GM12872 (cell line): ENCODE measurements around the gene TAS2R19.

Experiments used
- TF ChIP-seq, protein P1 (sequence below): IDR thresholded peaks from 3 replicates; pipeline ENCODE4 v1.5.1; 2011; ENCODE audit warnings: low read depth, mild to moderate bottlenecking, low read length, moderate library complexity; ENCODE audit not compliant: insufficient read depth

The TAS2R19 gene

DNA sequence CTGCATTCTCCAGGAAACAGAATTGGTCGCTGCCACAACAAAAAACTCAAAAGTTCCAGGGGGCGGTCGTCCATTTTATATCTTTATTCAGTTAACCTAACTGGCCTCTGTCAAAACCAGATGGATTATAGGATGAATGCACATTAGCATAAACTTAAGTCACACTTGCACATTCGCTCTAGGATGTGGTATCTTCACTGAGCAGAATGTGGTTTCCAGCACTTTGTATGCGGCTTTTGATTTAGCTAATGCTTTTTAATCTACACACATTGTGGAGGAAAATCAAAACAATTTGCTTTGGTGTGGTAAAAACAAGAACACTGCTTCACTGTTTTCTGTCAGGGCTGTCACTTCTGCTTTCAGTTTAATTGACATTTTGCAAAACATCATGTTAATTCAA is 40.2 kb downstream of the TAS2R19 start:
- TF ChIP-seq, protein P1, sequence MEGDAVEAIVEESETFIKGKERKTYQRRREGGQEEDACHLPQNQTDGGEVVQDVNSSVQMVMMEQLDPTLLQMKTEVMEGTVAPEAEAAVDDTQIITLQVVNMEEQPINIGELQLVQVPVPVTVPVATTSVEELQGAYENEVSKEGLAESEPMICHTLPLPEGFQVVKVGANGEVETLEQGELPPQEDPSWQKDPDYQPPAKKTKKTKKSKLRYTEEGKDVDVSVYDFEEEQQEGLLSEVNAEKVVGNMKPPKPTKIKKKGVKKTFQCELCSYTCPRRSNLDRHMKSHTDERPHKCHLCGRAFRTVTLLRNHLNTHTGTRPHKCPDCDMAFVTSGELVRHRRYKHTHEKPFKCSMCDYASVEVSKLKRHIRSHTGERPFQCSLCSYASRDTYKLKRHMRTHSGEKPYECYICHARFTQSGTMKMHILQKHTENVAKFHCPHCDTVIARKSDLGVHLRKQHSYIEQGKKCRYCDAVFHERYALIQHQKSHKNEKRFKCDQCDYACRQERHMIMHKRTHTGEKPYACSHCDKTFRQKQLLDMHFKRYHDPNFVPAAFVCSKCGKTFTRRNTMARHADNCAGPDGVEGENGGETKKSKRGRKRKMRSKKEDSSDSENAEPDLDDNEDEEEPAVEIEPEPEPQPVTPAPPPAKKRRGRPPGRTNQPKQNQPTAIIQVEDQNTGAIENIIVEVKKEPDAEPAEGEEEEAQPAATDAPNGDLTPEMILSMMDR: no peak

GRCh38 chr12:10974965-10975364 is 47.5 kb downstream of the TAS2R19 start:
- TF ChIP-seq, protein P1: no peak
